GM18508 (cell line): ENCODE results near the gene RGS7.
"Not testable (repeated sequence)": the region's sequence is repeated elsewhere in the genome, so short reads cannot be mapped to it uniquely, and the experiment has no call there.

Source experiments
- ATAC-seq: cut with Tn5 transposase; IDR thresholded peaks from one replicate; pipeline ENCODE4 v1.9.1; 2021; ENCODE audit warnings: moderate number of reproducible peaks; ENCODE audit not compliant: insufficient read depth, unreplicated experiment

The RGS7 gene

DNA sequence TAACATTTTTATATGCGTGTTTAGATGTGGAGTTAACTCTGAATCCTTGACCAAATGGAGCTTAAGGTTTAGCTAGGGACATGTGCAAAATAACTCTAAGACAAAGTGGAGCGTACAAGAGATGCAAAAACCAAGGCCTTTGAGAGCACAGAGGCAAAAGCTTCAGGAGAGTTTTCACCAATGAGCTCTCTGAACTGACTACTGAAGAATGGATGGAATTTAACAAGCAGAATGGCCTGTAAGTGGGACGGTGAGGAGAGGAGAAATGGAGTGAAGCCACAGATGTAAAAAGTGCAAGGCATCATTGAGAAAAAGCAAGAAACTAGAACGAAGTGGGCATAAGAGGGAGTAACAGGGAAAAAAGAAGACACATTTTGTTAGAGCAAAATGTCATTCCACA, 260.0 kb downstream of the RGS7 start:
- no peak for ATAC-seq

DNA sequence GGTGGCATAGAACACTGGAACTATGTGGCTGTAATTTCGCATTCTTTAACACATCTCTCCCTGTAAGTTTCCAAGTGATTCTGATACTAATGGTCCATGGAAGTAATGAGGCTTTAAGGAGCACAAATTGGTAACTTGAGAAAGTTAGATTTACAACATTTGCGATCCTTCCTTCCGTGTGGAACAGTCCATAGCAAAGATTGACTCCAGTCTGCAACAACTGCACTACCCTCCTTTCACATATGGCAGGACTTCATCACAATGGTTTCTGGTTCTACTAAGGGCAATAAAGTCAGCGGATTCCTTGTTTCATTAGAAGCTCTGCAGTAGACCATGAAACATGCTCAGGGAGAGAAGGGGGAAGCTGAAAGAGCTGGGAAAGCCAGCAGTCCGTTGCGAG, 261.2 kb downstream of the RGS7 start:
- ATAC-seq = no peak

DNA sequence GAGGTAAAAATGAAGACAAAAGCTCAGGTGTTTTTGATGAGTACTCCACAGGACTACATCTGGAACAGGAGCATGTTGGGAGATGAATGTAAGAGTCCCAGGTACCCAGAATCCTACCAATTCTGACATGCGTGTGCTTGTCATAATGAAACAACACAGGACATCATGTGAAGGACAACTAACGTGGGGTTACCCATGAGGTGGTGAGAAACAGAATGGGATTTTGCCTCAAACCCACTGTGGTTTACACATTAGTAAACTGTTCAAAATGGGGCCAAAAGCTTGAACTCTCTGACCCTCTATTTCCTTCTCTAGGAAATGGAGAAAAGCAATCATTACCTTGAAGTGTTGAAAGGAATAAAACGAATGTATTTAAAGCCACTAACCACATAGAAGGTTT, 266.2 kb downstream of the RGS7 start:
- ATAC-seq = no peak

DNA sequence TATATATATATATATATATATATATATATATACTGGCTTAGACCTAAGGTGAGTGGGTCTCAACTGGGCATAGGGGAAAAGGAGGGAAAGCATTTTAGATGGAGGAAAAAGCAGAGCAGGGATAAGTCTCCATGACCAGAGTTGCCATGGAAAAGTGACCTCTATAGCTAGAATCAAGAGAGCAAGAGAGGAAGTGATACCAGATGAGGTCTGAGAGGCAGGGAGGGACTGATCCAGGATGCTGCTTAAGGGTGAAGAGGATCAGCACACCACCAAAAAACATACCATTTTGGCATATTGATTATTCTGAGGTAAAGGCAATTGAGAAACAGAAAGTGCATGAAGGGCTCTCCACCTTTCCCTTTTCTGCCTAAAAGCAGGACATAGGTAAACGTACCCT, 267.9 kb downstream of the RGS7 start:
- not testable (repeated sequence) for ATAC-seq

DNA sequence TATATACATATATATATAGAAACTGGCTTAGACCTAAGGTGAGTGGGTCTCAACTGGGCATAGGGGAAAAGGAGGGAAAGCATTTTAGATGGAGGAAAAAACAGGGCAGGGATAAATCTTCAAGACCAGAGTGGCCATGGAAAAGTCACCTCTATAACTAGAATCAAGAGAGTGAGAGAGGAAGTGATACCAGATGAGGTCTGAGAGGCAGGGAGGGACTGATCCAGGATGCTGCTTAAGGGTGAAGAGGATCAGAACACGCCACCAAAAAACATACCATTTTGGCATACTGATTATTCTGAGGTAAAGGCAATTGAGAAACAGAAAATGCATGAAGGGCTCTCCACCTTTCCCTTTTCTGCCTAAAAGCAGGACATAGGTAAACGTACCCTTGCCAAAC, 268.9 kb downstream of the RGS7 start:
- not testable (repeated sequence) for ATAC-seq

DNA sequence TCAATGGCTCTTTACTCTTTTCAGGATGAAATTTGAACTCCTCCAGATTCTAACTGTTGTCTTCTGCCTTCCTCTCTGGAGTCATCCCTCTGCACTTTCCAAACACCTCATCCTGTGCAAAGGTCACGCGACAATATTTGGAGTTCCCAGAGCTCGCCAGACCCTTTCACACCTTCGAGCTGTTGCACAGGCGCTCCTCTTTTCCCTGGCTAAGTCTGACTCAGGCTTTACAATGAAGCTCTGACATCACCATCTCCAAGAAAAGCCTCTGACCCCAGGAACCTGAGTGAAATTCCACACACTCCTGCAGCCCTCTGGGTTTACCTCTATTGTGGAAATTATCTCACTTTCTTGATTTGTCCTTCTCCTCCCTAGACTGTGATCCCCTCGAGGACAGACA, 270.3 kb downstream of the RGS7 start:
- ATAC-seq = no peak

DNA sequence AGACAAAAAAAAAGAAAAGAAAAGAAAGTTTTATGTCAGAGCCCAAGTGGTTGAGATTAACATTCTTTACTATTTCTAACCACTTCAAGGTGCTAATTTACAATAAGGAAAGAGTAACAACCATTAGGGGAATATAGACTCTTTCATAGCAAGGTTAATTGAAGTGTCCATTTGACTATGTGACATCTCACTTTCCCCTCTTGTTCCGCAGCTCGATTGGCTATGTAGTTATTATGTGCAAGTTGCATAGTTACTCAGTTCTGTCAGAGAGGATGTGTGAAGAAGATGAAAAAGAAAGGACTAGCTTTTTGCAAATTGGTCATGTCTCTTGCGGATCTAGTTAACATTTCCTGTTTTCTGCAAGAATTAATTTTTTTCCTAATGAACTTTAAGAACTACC, 273.7 kb downstream of the RGS7 start:
- ATAC-seq = no peak

DNA sequence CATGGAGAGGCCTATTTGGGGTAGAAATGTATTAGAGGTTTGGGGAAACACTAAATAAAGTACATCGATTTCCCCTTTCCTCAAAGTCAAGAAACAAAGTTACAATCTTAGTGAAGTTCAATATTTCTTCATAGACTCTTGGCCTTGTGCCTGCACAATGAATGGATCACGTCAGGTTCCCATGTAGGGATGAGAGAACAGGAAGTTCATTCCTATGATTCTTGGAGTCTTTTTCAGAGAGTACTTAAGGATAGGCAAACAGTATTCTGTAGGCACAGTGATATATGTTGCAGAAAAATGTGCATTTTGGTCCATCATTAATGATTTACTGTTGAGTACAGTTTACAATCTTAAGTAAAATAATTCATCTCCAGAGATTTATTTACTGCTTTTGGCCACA, 275.5 kb downstream of the RGS7 start:
- no peak for ATAC-seq

DNA sequence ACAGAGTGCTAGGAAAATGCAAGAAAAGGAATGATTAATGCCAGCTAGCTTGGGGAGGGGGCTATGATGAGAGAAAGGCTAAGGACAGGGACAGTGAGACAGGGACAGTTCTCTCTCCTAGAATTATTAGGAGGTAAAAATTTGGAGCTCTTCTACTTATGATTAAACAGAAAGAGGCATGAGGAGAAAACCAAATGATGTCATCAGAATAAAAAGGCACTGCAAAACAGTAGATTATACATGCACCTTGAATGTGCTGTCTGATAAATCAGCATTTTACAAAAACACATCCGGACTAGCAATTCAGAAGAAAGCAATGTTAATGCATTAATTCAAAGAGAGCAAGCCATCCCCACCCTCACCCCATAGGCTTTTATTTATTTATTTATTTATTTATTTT, 277.5 kb downstream of the RGS7 start:
- no peak for ATAC-seq

DNA sequence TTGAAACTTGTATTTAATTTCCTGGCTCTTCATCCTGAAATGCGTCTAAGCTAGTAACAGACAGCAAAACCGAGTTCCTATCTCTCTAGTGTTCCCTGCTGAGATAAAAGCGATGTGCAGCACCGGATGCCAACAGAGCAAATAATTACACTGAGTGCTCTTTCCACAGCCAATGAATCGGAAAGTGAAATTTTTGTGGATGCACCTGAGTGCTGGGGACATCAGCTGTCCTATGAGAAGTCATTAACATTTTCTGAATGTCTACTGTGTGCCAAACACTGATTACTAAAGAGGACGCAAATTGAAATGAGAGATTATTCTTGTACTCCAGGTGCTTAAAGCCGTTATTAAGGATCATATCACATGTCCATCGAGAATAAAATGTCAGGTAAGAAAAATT, 278.0 kb downstream of the RGS7 start:
- ATAC-seq = no peak

DNA sequence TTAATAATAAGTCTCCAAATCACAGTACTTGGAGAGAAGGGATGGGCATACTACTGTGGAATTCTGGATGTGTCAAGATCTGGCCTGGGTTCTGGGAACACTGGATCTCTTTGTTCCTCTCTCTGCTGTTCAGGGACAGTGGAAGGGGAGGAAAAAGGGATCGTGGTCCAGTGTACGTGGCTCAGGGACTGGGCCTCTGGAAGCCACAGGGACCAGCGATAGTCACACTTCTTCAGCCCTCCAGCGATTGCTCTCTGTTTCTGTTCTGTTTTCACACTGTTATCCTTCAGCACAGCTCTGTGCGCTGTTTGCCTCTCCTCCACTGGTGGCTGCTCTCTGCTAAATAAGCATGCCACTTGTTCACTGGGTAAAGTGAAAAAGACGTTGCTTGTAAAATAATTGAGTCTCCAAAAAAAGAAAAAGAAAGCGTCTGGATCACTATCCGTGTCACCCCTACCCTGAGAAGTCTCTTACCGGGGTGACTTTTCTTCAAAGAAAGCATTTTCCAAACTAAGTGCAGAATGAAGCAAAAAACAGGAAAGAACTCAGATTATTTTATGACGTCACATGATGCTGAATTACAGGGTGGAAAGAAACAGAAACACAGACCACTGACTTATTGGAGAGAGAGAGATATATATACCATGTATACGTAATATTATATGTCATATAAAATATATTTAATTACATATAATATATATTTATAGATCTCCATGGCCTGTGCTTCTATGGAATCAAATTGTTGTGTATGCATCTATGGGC, 279.4 kb downstream of the RGS7 start:
- ATAC-seq = no peak

DNA sequence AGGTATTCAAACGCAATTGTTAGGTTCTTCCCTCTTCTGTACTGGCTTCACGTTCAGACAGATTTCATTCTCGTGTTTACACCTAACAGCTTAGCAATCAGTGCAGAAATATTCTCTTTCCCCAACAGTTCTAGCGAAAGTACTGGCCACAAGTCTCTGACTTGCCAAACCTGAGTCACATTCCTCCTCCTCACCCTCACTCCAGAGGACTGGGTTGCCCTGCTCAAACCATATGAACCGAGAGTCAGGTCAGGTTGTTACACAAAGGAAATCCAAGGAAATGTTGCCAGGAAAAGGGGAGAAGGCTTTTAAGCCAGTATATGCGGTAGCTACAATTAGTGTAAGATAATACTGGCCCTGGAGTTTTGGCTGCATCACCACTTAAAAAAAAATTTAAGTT, 282.5 kb downstream of the RGS7 start:
- ATAC-seq = no peak

DNA sequence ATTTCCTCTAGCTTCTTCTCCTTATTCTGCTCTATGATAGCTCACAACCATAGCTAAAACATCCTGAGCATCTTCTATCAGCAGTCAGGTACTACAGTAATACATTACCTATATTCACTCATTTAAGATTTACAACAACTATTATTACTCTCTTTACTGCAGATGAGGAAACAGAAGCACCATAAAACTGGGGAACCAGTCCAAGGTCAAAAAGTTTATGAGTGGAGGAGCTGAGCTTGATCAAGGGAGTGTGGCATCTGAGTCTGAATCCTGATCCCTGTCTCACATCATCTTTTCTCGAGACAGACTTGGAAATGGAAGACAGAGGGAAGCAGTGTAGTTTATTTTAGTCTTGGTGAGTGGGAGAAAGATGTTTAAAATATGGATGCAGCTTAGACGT, 288.6 kb downstream of the RGS7 start:
- ATAC-seq = no peak

DNA sequence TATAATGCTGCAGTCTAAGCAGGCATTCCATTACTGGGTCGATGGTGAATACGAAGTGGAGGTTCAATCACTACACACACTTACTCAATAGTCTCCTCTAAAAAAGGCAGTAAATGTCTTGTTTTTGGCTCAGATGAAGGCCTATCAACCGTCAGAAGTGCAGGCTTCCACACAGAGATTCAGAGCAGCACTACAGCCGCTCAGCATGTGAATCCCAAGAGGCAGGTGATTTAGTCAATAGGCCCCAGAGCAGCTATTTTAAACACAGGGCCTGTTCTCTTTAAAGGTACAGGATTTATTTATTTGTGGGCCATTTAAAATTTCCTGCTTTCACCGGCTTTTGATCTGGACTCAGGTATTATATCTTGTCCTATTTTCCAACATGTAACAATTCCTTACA, 293.7 kb downstream of the RGS7 start:
- ATAC-seq = no peak

DNA sequence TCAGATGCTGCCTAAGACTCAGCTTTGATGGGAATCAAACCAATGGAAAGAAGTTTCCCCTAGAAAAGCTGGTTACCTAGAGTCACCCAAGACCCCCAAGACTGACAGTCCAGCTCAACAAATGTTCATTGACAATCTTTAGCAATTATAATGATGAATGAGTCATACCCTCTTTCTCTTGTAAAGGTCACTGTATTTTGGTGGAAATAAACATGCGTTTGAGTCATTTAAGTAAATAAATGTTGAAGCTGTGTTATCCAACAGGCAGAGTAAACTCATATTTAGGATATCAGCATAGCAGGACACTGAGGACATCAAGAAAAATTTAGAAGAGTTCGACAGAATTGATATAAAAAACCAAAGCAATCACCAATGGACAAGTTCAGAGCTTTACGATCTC, 295.9 kb downstream of the RGS7 start:
- ATAC-seq = no peak

DNA sequence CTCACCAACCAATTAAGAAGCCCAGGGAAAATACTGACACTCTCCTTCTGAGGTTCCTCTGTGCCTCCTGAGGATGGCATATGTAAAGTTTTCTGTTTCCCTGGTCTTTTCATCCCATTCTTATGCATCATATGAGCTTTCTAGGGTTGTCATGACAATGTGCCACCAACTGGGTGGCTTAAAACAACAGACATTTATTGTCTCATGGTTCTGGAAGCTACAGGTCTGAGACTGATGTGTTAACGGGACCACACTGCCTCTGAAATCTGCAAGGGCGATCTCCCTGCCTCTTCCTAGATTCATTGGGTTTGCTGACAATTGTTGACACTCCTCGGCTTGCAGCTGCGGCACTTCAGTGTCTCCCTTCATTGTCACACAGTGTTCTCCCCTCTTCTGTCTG, 308.4 kb downstream of the RGS7 start:
- no peak for ATAC-seq

DNA sequence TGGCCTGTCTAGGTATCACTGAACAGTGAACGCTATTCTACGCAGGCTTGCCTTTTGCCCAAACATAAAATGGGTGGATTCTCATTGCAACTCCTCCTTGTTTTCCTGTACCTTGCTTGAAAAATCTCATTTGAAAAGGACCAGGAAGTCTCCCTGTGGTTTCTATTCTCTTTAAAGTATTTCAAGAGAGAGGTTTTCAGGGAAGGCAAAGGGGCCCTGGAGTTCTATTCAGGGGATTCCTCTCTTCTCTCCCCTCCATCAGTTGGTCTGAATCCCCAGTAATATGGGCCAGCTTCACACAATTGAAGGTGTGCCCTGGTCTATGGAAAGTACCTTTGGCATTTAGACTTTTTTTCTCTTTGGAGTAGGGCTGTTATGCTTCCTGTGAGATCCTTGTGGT, 311.3 kb downstream of the RGS7 start:
- ATAC-seq = no peak

DNA sequence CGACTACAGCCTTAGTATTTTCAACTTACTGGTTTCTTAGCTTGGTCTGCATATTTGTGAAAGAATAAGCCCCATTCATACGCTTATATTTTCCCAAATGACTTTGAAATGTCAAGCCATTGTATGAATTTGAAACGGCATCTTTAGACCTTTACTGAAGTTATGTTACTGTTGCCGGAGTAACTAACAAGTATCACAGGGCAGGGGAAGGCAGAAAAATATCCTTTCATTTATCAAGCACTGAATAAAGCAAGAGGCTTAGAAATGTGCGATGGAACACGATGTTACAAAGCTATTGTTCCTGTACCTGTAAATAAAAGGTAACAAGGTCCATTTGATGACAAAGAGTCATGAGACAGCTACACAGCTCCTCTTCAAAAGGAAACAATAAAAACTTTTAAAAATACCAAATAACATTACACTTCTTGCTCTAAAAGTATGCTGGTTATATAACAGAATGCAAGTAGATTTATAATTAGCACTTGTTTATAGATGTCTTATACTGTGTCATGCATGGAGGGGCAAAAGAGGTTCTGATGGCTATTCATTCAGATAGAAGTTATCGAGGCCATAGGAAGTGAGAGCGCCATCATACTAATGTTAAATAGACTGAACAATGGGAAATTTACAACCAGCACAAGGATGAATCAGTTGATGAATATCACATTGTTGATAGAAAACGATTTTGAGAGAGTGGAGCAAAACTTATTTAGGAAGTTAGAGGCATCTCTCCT, 322.6 kb downstream of the RGS7 start:
- ATAC-seq = no peak

DNA sequence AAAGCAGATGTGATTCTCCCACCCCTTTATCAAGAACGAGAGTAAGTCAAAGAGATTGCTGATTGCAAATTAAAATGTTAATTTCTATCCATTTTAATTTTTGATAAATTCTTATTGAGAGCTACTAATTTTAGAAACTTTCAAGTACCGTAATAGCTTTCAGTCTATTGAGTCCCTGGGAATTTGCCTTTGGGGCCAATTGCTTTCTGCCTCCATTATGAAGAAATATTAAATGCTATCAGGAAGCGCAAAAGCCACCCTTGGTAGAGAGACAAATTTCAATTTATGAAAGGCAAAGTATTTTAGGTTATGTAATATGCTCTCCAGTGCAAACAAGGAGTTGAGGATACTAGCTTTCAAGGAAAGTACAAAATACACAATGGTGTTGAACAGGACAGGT, 332.2 kb downstream of the RGS7 start:
- no peak for ATAC-seq

DNA sequence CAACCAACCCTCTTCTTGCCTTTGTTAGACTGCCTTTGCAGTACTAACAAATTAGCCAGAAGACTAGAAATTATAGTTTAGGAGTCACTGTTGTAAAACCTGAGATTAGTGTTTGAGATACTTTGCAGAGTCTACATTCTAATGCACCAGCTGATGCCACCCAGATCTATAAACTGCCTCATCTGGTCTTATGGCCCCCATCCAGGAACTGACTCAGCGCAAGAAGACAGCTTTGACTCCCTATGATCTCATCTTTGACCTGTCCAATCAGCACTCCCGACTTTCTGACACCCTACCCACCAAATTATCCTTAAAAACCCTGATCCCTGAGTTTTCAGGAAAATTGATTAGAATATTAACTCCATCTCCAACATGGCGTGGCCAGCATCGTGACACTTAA, 334.6 kb downstream of the RGS7 start:
- ATAC-seq = no peak

DNA sequence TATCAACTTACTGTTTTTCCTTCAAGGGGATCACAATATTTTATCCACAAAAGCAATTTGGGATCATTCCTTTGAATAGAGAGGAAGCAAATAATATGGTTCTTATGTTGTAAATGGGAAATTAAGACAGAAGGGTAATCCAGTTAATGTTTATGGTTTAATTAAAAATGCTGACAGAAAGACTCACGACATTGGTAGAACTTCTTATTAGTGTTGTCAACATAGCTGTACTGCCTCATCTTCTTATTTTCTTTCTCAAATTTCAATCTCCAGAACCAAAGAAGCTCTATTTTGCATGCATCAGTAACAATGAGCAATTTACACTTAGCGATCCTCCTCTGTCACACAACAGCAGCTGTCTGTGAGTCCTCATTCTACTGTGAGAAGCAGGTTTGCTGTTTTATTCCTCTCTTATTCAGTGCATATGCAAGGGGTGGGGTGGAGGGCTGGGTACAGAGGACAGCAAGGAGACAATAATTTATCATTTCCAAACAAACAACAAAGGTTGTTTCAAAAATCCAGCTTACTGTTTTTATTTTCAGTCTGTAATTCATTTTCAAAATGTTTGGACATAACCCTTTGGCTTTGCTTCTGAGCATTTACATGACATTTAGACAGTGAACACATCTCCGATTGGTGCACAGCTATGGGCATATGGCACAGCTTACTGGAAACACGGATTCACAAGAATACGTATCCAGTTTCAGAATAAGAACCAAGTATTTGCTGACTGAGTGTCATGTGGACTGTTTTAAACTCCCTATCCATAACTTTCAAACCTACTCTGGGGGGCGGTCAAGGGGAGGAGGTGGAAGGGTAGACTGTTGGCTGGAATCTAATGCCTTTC, 335.9 kb downstream of the RGS7 start:
- ATAC-seq = no peak
